Measurements from ENCODE around the gene APEX2. TPM values are rescaled to one million over a fixed set of nuclear protein-coding genes. Genes with fewer than 3 reads are reported as not detected.
A peak's percentile ranks its signal among the peaks of the same experiment; 100 is the strongest.
"Not testable (repeated sequence)": the region's sequence is repeated elsewhere in the genome, so short reads cannot be mapped to it uniquely, and the experiment has no call there.

The APEX2 gene
- total RNA-seq, 1 donor from 2014 or later: 5.2 TPM

- DNase-seq (ENCODE audit: low read depth in 2 of 2): no peak
These were observed 11.1 kb downstream of the APEX2 start for GRCh38 chrX:55011294-55011693.

GRCh38 chrX:55014897-55015299 is 14.7 kb downstream of the APEX2 start:
- no peak for DNase-seq (ENCODE audit: low read depth in 2 of 2)

GRCh38 chrX:55026143-55026542 is 26.0 kb downstream of the APEX2 start:
- DNase-seq (ENCODE audit: low read depth in 2 of 2): no peak

GRCh38 chrX:55026840-55027239 is 26.7 kb downstream of the APEX2 start:
- DNase-seq (ENCODE audit: low read depth in 2 of 2): no peak

- DNase-seq (ENCODE audit: low read depth in 2 of 2): no peak
These were observed 27.9 kb downstream of the APEX2 start for GRCh38 chrX:55028040-55028439.

GRCh38 chrX:55028611-55029010 is 28.4 kb downstream of the APEX2 start:
- no peak for DNase-seq (ENCODE audit: low read depth in 2 of 2)

- no peak for DNase-seq (ENCODE audit: low read depth in 2 of 2)
These were observed 29.1 kb downstream of the APEX2 start for GRCh38 chrX:55029291-55029690.

GRCh38 chrX:55030271-55031205 is 30.4 kb downstream of the APEX2 start, which contains the start of gene ALAS2:
ALAS2 (minus strand) TSS chrX:55030977; CDS start chrX:55026000, 4,977 bp downstream.
- no peak for DNase-seq (ENCODE audit: low read depth in 2 of 2)

- no peak for DNase-seq (ENCODE audit: low read depth in 2 of 2)
These were observed 33.3 kb downstream of the APEX2 start for GRCh38 chrX:55033429-55033828.

- no peak for DNase-seq (ENCODE audit: low read depth in 2 of 2)
These were observed 39.3 kb downstream of the APEX2 start for GRCh38 chrX:55039471-55039870.

- DNase-seq (ENCODE audit: low read depth in 2 of 2): no peak
These were observed 41.4 kb downstream of the APEX2 start for GRCh38 chrX:55041514-55041913.

GRCh38 chrX:55050599-55050998 is 50.4 kb downstream of the APEX2 start:
- DNase-seq (ENCODE audit: low read depth in 2 of 2): not testable (repeated sequence)

- peak; percentile 43 to 70 for DNase-seq (ENCODE audit: low read depth in 2 of 2)
These were observed 56.9 kb downstream of the APEX2 start for GRCh38 chrX:55056820-55057674.

- peak; percentile 47 to 63 for DNase-seq (ENCODE audit: low read depth in 2 of 2)
These were observed 57.6 kb downstream of the APEX2 start for GRCh38 chrX:55057675-55058249.

Other genes starting within 250 kb of the APEX2 start
- not detected in 2 replicates for gene ITIH6, start 202.1 kb upstream of the APEX2 start, total RNA-seq
- gene MAGED2, start 192.6 kb upstream of the APEX2 start, total RNA-seq: 164 and 201 TPM in 2 replicates
- 1.1 and 3.8 TPM in 2 replicates for gene TRO, start 79.5 kb upstream of the APEX2 start, total RNA-seq
- gene PFKFB1, start 6.2 kb upstream of the APEX2 start, total RNA-seq: under 0.01 TPM in 1 of 2 replicates, not detected in the other
- gene ALAS2, start 30.6 kb downstream of the APEX2 start, total RNA-seq: not detected in 2 replicates
- gene PAGE2B, start 74.7 kb downstream of the APEX2 start, total RNA-seq: not detected in 2 replicates
- not detected in 2 replicates for gene PAGE2, start 88.7 kb downstream of the APEX2 start, total RNA-seq
- not detected in 2 replicates for gene PAGE5, start 220.0 kb downstream of the APEX2 start, total RNA-seq